GM19372 (cell line): ENCODE measurements around the gene CARMIL1.

Source experiments
- ATAC-seq: cut with Tn5 transposase; IDR thresholded peaks from one replicate; pipeline ENCODE4 v1.9.1; 2021; ENCODE audit warnings: mild to moderate bottlenecking, low read depth, moderate library complexity; ENCODE audit not compliant: unreplicated experiment

The CARMIL1 gene

DNA sequence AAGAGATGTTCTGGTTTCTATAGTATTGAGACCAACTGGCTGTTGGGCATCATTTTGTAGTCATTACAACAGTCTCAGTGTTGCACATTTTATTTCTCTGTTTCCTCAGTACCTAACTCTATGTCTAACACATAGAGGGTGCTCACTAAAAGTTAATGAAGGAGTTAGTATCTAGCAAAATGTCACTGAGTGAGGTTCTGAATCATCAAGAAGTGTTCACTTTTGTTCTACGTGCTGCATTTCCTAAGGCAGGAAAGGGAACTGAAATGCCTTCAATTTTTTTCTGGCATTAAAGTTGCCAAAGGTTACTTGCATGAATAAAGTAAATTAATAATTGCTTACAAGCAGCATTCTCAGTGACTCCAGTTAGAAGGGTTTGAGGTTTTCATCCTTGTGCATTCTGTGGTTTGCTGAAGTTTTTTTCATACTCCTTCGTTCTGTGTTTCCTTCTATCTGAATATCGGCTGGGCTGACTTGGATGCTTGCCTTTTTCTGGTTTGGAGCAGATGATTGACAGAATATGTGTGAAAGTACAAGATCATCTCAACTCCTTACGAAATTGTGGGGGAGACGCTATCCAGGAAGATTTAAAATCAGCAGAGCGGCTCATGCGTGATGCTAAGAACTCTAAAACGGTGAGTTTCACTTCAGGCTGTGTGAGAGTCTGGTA, 258.3 kb downstream of the CARMIL1 start:
- ATAC-seq, result no peak

DNA sequence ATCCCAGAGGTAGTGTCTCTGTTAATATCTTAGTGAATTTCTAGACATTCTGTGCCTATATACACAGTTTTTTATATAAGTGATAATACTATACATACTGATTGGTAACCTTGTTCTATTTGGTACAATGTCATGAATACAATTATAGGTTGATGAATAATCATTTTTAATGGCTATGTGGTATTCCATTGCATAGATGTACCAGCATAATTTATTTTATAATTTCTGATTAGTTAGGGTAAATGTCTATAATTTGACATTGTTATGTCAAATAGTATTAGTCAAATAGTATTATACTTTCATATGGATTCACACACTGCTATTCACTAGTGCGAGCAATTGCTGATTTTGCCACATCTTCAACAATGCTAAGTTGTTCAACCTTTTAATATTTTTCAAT, 262.1 kb downstream of the CARMIL1 start:
- no peak for ATAC-seq

DNA sequence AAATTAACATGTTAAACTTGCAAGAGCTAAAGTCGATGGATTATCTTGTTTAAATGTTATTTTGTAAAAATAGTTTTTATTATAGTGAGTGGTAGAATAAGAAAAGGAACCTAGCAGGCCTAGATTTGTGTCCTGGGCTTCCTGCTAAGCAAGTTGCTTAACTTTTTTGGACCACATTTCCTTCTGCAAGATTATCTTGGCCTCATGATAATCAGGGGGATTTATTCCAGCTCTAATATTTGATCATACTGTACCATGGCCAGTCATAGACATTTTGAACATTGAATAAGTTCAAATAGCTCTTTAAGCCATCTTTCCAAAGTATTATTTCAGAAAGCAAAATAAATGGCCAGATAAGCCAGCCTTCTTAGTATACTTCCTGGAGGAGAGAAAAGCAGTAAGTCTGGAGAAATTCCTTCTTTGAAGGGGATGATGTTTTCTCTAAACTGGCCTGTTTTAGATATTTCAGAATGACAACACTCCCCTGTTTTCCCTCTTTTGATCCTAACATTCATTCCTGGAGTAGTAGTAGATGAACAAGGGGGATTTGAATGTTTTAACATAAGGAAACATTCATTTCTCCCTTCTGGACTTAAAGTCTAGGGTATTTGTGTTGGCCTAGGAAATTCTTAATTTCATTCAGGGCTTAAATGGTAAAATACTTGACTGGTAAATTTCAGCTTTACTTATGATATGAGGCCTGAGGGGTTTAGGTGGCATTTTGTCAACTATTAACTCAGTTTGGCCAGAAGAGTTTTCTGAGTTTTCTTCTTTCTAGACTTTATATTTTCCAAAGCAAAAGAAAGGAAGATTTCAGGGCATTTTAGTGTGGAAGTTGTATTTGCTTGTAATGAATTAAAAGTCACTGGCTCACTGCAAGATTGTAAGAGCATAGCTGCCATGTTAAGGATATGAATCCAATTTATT, 264.1 kb downstream of the CARMIL1 start:
- no peak for ATAC-seq

DNA sequence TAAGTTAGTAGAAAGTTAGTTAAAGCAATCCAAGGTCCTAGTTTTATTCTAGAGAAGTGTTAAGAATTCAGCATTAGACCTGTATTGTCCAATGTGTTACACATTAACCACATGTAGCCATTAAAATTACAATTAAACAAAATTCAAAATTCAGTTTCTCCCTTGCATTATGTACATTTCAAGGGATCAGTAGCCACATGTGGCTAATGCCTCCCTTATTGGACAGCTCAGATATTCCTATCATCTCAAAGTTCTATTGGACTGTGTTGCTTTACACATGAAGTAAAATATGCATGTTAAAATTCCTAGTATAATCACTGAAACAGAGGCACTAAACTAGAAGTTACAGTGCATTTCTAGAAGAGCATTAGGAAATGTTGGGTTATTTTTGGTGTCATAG, 265.7 kb downstream of the CARMIL1 start:
- ATAC-seq, result no peak

DNA sequence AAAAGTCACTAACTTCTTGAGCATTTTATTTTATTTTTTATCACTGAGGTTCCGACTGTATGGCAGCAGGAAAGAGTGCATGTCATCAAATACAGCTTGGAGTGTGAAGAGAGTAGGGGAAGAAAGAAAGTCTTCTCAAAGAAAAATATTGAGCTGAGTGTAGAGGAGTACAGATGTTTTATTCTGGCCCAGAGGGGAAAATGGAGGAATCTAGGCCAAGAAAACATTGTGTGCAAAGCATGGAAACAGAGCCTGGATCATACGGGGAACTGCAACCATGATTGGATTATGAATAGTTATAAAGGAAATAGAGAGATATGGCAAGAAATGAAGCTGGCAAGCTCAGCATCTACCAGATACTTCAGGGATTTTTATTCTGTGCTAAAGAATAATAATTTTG, 268.6 kb downstream of the CARMIL1 start:
- ATAC-seq, result no peak

DNA sequence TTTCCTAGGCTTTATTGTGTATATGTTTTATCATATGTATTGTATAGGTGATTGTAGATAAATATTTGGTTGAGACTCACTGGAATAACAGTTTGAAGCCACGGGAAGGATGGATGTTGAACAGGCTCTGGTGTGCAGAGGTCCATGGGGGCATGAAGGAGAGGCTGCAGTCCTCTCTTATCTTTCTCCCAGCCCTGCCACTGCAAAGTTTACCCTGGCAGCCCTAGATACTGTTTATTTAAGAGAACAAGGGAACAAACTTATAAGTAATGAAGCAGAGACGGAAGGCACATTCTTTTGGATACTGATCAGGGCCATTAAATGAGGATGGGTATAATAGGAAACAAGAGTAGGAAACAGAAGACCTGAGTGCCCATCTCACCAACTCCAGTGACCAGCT, 269.3 kb downstream of the CARMIL1 start:
- no peak for ATAC-seq

DNA sequence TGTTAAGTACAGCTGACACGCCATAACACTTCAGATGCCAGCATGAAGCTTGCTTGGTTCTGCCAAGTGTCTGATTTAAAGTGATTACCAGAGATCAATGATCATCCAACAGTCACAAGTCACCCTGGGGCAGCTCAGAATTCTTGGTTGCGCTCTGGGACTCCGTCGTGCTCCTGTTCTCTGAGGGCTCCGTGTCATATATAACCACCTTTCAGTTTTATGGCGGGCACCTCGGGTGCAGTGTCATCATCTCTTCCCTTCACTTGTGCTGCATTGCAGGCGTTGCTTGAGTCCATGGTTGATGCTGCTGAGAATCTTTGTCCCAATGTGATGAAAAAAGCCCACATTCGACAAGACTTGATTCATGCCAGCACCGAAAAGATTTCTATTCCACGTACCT, 271.5 kb downstream of the CARMIL1 start:
- ATAC-seq, result no peak

DNA sequence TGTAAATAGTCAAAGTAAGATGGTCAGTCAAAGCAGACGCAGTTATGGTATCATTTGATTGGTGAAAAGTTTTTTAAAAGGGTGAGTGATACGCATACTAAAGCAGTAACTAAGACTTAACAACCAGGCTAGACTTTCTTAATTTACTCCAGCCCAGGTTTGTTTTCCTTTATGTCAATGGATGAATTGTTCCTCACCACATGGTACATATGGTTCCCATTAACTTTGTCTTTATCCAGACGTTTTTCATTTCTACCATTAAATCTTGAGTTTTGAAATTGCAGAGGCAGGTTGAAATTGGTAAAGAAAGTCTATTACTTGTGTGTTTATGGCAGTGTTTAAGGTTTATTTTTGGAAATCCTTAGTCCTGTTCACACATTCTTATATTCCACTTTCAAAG, 274.3 kb downstream of the CARMIL1 start:
- ATAC-seq, result no peak

DNA sequence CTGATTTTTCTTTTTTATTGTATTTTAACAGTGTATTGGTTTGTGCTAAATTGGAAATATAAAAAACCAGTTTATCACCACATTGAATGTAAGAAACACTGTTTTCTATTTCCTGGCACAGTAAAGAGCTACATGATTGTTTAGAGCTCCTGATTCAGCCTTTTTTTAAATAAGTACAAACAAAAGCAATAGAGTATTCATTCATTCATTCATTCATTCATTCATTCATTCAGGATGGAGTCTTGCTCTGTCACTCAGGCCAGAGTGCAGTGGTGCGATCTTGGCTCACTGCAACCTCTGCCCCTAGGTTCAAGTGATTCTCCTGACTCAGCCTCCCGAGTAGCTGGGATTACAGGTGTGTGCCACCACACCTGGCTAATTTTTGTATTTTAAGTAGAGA, 276.0 kb downstream of the CARMIL1 start:
- no peak for ATAC-seq

DNA sequence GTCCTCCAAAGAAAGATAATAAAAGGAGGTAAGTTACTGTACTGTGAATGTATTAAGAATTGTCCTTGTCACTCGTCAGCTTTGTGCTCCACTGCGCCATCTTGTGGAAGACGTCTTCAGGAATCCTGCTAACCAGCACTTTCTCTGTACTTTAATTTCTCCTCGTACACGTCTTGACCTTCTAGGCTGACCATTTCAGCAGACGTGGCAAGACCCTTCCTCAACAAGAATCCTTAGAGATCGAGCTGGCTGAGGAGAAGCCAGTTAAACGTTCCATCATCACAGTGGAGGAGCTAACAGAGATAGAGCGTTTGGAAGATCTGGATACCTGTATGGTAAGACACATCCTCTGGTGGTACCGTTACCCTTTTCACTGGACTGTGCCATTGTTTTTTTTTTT, 277.3 kb downstream of the CARMIL1 start:
- no peak for ATAC-seq

DNA sequence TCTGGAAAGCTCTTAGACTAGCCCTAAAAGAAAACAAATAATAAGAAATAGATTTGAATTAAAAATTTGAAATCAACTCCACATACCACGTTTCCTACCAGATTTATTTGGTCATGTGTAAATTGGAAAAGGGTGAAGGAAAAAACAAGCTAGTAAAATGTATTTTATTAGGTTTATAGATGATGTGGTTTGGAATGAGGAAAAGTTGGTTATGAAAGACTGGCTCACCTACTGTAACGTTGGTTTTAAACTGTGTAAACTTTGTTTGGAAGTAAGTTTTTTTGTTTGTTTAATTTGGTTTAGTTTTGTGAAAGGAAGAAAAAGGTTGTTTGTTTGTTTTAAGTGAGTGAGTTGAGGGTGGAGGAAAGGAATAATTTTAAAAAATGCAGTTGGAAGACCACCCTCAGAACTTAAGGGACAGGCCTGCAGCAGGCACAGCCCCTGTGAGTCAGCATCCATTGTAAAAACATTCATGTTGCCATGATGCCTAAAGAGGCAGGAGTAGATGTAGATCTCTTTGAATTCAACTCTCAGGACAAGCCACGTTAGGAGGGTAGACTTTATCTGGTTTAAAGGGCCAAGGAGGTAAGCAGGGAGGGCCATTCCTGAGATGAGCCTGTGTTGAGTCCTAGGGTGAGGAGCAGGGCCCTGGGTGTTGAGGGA, 279.1 kb downstream of the CARMIL1 start:
- no peak for ATAC-seq

DNA sequence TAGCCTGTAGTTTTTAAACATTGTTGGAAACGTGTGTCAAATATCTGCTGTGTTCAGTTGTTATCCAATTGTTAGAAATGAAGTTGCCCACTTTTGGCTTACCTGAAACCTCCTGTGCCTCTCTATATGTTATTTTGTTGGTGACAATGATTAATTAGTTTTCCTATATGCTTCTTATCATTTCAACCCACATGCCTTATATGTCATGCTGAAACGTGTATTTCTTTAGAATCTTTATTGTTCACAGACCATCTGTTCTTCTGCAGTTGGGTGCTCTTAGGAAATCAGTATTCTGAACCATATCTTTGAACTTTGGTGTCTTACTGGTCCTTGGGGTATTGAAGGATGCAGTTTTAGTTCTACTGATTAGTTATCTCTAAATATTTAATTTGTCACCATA, 281.7 kb downstream of the CARMIL1 start:
- no peak for ATAC-seq

DNA sequence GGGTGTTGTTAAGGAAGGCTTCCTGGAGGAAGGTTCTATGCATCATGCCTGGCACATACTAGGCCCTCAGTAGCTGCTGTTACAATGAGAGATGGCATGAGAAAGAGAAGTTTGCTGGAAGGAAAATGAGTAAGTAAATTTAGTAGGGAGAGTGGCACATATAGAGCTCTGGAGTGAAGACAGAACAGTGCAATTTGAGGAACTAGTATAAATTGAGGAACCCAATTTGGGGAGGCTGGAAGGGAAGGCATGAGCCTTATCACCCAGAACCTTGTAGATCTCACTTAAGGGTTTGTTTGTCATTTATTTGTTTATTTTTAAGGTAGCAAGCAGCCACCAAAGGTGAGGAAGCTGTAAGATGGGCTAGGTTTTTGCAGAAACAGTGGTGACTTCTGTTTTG, 285.8 kb downstream of the CARMIL1 start:
- no peak for ATAC-seq

DNA sequence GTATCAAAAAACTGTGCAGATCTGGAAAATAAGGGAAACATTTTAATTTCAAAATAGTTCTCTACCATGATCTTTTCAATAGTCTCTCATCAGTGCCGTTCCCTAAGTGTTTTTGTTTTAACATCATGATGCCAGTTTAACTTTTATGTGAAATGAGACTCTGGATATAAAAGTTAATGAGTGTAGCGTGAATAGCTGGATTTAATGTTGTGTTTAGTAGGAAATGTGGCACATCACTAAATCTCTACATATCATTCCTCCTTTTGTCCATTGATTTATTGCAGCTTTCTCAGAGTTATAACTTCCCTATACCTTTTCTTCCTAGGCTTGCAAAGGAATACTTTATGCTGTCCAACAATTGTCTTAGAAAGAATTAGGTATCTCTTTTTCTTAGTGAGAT, 291.4 kb downstream of the CARMIL1 start:
- no peak for ATAC-seq

DNA sequence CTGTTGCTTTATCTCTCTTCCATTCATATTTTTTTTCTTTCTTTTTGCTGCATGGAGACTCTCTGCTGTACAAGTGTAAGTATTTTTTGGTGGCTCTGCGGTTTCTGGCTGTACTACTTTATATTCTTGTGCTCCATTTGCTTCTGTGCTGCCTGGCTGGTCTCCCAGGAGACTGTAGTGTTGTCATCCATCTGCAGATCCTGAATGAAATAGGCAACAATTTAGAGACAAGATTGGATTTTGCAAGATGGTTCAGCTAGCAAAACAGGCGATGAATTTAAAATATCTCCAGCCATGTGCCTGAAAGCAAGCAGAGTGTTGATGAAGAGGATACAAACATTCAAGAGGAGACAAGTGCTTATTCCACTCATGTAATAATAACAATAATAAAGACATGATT, 297.7 kb downstream of the CARMIL1 start:
- no peak for ATAC-seq

DNA sequence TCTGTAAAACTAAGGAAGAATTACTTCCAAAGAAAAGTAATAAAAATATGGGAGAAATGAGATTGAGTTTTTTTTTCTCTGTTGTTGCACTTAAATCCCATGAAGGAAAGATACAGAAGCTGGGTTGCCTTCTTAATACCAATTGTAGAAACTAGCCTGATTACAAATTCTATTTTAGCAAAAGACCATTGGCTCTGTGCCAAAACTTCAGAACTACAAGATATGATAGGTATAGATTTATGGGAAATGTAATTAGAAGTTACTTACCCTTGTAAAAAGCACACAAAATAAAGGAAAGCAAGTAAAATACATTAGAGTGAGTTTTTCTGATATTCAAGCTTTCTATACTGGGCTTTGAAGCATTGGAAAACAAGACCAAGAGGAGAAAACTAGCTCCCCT, 299.4 kb downstream of the CARMIL1 start:
- ATAC-seq, result no peak

DNA sequence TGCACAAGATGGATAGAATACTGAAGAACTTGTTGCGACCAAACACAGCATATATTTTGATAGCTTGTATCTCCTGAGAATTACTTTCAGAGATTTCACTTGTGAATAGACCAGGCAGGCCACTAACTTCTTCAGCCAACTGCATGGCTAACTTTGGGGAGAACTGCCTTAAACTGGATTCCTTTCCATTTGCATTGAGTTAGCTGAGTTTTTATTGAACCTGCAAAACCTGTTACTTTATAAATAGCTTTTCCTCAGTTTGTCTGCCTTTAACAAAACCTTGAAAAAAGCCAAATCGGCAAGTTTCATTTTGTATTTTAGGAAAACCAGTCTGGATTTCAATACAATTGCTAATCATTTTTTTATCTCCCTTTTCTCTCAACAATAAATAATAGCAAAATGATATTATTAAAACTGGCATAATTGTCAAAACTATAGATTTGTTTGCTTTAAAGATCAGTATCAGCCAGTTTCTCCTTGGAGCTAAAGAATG, 300.3 kb downstream of the CARMIL1 start:
- no peak for ATAC-seq

DNA sequence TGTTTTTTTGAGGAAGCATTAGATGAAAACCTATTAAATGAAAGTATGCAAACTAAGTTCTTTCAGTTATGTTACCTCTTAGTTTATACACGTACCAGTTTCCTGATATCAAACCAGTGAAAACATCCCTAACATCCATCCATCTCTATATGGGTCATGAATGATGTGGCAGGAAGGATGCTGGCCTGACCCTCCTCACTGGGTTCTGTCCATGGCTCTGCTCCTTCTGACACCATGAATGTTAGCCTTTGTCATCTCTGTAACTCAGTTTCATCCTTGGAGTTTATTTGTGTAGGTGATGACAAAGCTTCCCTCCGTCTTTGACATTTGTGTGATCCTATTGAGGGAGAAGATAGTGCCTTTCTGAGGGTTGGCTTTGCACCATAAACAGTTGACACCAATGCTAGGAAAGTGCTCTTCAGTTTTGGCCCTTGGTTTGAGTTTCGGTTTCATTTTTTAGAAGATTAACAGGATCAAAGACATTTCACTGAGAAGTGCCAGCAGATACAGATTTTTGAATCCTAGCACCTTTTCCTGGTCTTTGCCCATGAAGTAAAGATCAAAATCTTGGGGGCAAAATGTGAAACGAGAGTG, 300.8 kb downstream of the CARMIL1 start:
- no peak for ATAC-seq

DNA sequence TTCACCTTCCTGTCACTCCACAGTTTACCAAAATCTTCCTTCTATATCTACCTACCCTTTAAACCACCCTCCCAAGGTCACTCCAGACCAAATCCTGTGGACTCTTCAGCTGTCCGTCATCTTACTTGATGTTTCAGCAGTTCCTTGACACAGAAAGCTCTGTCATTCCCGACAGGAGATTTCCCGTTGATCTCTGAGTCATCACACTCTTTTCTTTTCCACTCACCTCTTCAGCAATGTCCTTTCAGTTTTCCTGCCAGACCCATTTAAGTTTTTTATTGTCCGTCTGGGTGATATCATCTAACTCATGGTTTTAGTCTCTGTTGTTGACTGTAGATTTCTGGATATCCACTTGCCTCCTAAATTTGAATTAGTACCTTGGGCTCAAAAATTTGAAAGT, 302.9 kb downstream of the CARMIL1 start:
- no peak for ATAC-seq

DNA sequence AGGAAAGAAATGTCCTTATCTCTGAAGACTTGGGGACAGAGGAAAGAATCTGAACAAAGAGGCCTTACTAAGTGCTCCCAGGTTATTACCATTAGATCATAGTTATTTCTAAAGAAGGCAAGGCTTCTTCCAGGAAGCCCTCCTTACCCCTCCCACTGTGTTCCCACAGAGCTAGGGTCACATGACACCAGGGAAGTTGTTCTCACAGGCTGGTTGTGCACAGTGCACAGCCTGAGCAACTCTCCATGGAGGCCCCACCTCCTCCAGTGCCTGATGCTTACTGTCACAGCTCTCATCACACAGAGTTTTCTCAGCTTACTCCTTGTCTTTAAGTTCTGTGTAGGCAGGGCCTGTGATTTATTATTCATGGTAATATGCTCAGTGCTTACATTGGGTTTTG, 303.9 kb downstream of the CARMIL1 start:
- no peak for ATAC-seq

DNA sequence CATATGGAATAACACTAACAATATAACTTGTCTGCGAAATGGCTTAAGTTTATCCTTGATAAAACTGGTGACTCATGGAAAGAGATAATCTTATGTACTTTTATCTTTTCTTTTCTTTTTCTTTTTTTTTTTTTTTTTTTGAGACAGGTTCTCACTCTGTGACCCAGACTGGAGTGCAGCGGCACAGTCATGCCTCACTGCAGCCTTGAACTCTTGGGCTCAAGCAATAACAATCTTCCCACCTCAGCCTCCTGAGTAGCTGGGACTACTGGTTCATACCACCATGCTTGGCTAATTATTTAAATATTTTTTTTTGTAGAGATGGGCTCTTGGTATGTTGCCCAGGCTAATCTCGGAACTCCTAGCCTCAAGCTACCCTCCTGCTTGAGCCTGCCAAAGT, 304.7 kb downstream of the CARMIL1 start:
- ATAC-seq, result no peak
